ENCODE measurements around the gene KCNAB1.
A peak's percentile ranks its signal among the peaks of the same experiment; 100 is the strongest.

Gene KCNAB1

DNA sequence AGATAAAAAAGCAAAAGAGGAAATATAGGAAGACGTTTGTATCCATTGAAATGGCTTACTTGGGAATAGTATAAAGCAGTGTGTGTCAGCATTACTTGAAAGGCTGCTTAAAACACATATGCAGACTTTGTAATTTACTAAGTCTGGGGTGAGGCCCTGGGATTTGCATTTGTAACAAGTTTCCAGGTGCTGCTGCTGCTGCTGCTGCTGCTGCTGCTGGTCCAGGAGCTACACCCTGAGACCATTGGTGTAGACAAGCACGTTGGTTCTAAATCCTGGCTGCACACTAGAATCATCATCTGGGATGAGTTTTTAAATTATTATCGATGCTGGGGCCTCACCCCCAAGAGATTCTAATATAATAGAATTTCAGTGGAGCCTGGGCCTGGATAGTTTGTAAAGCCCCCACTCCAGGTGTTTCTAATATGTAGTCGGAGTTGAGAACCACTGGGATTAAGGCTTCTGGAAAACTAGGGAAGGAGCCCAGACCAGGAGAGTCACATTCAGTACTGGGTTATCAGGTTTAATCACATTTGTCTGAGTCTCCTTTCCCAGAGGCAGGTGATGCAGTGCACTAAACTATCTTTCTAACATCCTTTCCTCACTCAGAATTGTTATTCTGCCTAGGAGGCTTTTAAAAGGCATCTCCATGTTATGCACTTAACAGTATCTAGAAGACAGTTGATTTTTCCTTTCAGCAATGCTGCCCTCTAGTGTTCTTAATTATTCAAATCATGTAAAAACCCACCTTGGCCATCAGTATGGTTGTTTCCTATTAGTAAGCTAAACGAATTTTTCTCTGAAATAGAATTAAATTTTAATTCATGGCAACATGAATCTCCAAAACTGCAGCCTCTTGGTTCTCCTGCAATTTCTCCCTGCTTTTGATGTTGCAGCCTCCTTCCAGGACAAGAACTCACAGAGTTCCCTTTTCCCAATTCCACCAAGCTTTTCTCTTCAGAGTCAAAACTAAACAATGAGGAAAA, 389.1 kb downstream of the KCNAB1 start:
- no peak for DNase-seq

- DNase-seq = no peak
Measured at GRCh38 chr3:156511987-156512677, 391.8 kb downstream of the KCNAB1 start.

GRCh38 chr3:156513619-156514018, 393.2 kb downstream of the KCNAB1 start:
- DNase-seq = no peak

GRCh38 chr3:156516284-156516683, 395.9 kb downstream of the KCNAB1 start:
- DNase-seq = no peak

GRCh38 chr3:156516961-156517360, 396.6 kb downstream of the KCNAB1 start:
- no peak for DNase-seq

DNA sequence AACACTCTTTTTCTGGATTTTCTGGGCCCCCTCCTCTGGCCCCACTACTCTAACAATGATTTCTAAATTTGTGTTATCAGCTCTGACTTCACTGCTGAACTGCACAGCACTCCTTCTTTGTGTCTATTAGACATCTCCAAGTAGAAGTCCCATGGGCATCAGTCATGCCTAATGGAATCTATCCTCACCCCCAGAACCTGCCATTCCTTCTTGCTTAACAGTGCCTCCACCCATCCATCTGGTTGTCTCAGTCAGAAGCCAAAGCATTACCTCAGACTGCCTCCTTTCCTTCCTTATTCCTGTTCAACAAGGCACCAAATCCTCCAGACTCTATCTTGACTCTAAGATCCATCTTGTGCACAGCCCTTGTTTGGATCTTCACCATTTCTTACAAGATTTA, 398.3 kb downstream of the KCNAB1 start:
- DNase-seq = no peak

DNA sequence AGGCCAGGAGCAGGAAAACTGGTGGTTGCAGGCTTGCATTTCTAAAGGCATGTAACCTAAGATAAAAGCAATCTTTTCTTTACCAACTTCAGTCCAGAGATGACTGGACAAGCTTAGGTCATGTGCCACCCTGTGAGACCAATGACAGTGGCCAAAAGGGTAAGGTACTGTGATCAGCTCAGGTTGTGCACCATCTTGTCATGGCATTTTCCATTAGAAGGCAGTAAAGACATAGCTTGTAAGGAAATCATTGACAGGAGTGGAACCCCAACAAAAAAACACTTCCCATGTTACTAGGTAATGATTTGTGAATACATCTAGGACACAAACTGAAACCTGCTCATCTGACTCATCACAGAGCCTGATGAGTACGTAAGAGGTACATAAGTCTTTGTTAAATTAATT, 399.4 kb downstream of the KCNAB1 start:
- no peak for DNase-seq

DNA sequence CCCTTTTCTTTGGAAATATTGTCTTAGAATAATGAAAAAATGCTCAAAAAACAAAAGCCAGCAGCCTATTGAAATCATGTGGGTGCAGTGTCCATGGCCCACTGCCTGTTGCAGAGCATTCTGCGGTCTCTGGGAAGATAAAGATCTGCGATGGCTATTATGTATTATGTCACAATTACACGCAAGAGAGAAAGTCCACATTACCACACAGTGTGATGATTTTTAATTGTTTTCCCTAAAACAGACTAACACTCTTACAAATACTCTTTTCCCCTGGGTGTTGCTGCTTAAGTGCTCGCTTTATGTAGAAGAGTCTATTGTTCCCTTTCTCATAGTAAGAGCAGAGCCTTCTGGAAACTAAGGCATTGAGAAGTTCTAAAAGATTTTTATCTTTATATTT, 402.3 kb downstream of the KCNAB1 start:
- no peak for DNase-seq

DNA sequence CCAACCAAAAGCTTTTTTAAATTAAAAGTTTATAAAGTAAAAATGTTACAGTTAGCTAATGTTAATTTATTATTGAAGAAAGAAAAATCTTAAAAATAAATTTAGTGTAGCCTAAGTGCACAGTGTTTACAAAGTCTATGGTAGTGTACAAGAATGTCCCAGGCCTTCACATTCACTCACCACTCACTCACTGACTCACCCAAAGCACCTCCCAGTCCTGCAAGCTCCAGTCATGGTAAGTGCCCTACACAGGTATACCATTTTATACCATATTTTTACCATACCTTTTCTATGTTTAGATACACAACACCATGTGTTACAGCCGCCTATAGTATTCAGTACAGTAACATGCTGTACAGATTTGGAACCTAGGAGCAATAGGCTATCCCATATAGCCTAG, 405.4 kb downstream of the KCNAB1 start:
- no peak for DNase-seq

DNA sequence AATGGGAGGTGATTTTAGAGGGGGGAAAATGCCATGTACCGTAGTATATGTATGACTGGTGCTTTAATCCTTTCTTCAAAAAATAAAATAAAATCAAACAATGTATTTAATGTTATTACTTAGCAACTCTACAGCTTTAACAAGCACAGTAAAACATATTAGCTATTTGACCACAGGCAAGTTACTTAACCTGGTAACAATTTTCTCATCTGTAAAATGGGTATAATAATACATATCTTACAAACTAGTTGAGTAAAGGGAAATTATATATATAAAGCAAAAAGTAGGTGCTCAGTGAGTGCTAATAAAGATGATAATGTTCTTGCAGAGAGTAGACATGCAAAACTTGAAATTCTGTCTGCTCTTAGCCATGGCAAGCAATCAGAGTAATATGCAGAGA, 406.7 kb downstream of the KCNAB1 start:
- no peak for DNase-seq

GRCh38 chr3:156530980-156531379, 410.6 kb downstream of the KCNAB1 start:
- DNase-seq = no peak

- DNase-seq = no peak
Measured at GRCh38 chr3:156532730-156533129, 412.4 kb downstream of the KCNAB1 start.

- DNase-seq = no peak
Measured at GRCh38 chr3:156533205-156533604, 412.8 kb downstream of the KCNAB1 start.

DNA sequence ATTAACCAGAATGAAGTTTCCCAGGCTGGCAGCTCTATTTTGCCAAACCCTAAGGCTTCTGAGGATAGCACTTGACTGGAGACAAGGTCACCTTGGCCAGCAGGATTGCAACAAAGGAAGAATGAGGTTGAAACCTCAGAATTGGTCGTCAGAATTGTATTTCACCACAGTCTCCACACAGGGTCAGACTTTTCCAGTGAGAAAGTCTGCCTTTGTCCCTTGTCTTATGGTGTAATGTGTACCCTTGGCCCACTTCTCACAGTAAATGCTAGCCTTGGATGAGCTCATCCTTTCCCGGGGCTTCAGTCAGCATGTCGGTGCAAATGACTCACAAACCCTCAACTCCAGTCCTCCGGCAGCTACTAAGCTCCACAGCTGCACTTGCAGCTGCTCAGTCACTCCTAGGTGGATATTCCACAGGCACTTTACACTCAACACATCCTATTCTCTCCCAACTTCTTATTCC, 414.8 kb downstream of the KCNAB1 start:
- DNase-seq = peak; percentile 74

DNA sequence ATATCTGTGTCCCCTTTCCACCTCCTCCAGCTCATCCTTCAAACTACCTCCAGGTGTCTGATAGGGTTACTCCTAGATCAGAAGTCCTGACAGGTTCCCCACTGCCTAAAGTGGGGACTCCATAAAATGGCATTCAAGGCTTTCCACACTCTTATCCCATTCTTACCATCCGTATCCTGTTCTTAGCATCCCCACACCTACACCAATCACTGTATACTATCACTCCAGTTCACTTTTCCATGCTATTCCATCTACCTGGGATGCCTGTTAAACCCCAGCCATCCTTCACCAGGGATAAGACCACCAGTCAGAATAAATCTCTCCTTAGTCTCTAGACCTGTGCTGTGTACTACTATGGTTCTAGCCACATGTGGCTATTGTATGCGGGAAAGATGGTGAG, 415.4 kb downstream of the KCNAB1 start:
- no peak for DNase-seq

DNA sequence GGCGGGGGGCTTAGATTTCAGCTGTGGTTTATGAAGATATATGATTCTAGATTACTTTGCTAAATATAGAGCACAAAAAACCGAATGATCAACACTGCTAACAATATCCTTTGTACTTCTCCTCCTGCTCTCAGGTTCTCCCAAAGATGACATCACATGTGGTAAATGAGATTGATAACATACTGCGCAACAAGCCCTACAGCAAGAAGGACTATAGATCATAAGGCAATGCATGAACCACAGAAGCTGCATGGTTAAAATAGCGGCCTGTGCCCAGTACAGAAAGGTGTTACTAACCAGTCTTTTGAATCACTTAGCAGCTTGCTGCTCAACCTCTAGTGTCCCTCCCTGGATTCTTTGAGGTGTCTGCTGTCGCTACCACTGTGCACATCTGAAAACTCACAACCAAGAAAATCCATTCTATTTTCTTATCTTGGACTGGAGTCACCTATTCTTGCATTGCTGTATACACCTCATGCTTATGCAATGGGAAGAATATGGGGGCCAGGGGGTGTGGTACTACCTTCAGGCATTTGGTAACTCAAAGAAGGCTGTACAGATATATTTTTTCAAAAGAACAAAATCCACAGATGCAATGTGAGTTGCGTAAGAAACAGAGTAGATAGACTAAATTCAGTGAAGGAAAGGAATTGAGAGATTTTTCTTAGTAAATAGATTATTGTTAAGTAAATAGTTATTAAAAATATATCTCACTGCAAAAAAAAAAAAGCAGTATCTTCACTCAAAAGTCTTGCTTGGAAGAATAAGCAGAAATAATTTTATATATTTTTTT, 416.3 kb downstream of the KCNAB1 start:
- no peak for DNase-seq

DNA sequence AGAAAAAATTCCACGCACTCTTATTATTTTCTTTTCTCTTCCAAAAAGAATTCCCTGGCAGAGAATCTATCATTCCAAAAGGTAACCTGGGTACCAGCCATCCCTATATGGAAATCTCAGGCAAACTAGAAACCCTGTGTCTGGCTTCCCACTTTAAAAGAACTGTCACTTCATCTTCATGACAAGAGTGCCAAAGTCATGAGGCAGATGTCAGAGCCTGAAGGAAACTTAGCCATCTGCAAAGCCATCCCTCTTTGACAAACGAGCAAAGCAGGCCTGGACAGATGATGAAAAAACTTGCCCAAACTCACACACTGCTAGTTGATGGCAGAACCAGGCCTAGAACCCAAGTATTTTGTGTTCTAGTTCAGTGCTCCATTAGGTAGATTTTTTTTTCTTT, 418.7 kb downstream of the KCNAB1 start:
- DNase-seq = no peak

DNA sequence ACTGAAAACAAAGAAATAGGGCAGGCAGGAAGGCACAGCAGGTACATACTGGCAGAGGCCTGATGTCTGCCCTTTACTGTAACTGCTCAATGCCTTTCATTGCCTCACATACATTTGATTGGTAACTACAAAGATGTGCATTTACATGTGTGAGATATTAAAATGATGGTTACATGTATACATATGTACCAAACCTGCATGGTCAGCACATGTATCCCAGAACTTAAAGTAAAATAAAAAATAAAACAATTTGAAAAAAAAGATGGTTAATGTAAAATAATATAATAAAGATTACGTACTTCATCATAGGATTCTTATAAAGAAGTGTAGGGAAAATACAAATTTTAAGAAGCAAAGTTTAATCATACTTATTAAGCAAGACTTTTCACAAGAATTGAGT, 419.4 kb downstream of the KCNAB1 start:
- no peak for DNase-seq

GRCh38 chr3:156542101-156543042, 422.0 kb downstream of the KCNAB1 start:
- no peak for DNase-seq

DNA sequence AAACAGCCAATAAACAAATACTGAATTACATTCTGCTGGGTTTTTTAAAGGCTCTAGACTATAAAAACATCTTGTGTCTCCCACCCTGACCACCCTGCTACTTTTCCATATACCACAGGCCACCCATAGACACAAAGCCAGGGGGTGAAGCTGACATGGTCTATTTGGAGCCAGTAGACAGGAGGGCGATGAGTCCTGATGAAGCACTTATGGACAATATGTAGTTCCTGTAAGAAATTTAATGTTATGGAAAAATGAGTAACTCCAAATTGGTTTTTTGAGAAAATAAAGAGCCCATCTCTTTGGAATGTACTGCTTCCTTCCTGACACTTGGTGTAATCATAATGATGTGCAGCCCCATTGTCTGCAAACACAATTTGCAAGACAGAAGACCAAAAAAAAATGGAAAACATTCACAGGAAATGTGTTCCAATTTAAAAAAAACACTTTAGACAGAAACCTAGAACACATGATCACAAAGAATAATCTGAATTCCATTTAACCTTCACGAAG, 422.7 kb downstream of the KCNAB1 start:
- DNase-seq = no peak

GRCh38 chr3:156547637-156548036, 427.3 kb downstream of the KCNAB1 start:
- DNase-seq = no peak
